ENCODE results near the gene KCNH4.

The KCNH4 gene

GRCh38 chr17:42114118-42114517, 66.8 kb downstream of the KCNH4 start:
- Mint-ChIP-seq H3K4me1 (ENCODE audit: low read depth) (peaks cover 27% of the 10 kb centered on the region), H3K9me3 (no peaks in the 10 kb centered on the region), H3K4me3 (no peak overlapping the region), H3K27ac (peak overlapping the region; percentile 76), H3K27me3 (ENCODE audit: low read depth) (no peaks in the 10 kb centered on the region), H3K36me3 (ENCODE audit: low read depth) (peaks cover 25% of the 10 kb centered on the region)

GRCh38 chr17:42113293-42114069, 67.5 kb downstream of the KCNH4 start:
- H3K36me3 Mint-ChIP-seq (ENCODE audit: low read depth): peaks cover 27% of the 10 kb centered on the region
- H3K9me3 Mint-ChIP-seq: no peaks in the 10 kb centered on the region
- no peak overlapping the region for H3K4me3 Mint-ChIP-seq
- peaks cover 30% of the 10 kb centered on the region for H3K4me1 Mint-ChIP-seq (ENCODE audit: low read depth)
- H3K27ac Mint-ChIP-seq: peak overlapping the region; percentile 94
- H3K27me3 Mint-ChIP-seq (ENCODE audit: low read depth): no peaks in the 10 kb centered on the region

GRCh38 chr17:42112552-42113176, 68.3 kb downstream of the KCNH4 start, which contains the start of gene DHX58:
DHX58 (minus strand) TSS chr17:42112714; CDS start chr17:42111892, 822 bp downstream.
- Mint-ChIP-seq H3K4me1 (ENCODE audit: low read depth) (peaks cover 37% of the 10 kb centered on the region), H3K27me3 (ENCODE audit: low read depth) (no peaks in the 10 kb centered on the region), H3K36me3 (ENCODE audit: low read depth) (peaks cover 34% of the 10 kb centered on the region)

GRCh38 chr17:42111871-42112551, 68.9 kb downstream of the KCNH4 start:
- H3K27me3 Mint-ChIP-seq (ENCODE audit: low read depth): no peaks in the 10 kb centered on the region
- peaks cover 32% of the 10 kb centered on the region for H3K36me3 Mint-ChIP-seq (ENCODE audit: low read depth)
- H3K4me3 Mint-ChIP-seq: peak overlapping the region; percentile 87
- H3K4me1 Mint-ChIP-seq (ENCODE audit: low read depth): peaks cover 36% of the 10 kb centered on the region
- peak overlapping the region; percentile 94 for H3K27ac Mint-ChIP-seq
- no peaks in the 10 kb centered on the region for H3K9me3 Mint-ChIP-seq

More at GRCh38 chr17:42112552-42113176, 68.3 kb downstream of the KCNH4 start, which contains the start of gene DHX58:
- peak within 1 kb of the TSS; percentile 94 for H3K27ac Mint-ChIP-seq
- no peaks in the 10 kb centered on the region for H3K9me3 Mint-ChIP-seq
- H3K4me3 Mint-ChIP-seq: peak within 1 kb of the TSS; percentile 87

GRCh38 chr17:42111265-42111636, 69.7 kb downstream of the KCNH4 start:
- Mint-ChIP-seq H3K4me1 (ENCODE audit: low read depth) (peaks cover 31% of the 10 kb centered on the region), H3K4me3 (peak overlapping the region; percentile 87)

GRCh38 chr17:42110301-42111264, 70.4 kb downstream of the KCNH4 start:
- H3K27me3 Mint-ChIP-seq (ENCODE audit: low read depth): no peaks in the 10 kb centered on the region
- H3K4me1 Mint-ChIP-seq (ENCODE audit: low read depth): peaks cover 30% of the 10 kb centered on the region
- H3K27ac Mint-ChIP-seq: peak overlapping the region; percentile 94
- no peaks in the 10 kb centered on the region for H3K9me3 Mint-ChIP-seq
- peak overlapping the region; percentile 87 for H3K4me3 Mint-ChIP-seq
- H3K36me3 Mint-ChIP-seq (ENCODE audit: low read depth): peaks cover 35% of the 10 kb centered on the region

More at GRCh38 chr17:42111265-42111636, 69.7 kb downstream of the KCNH4 start:
- Mint-ChIP-seq H3K27ac (peak overlapping the region; percentile 94), H3K27me3 (ENCODE audit: low read depth) (no peaks in the 10 kb centered on the region), H3K36me3 (ENCODE audit: low read depth) (peaks cover 32% of the 10 kb centered on the region), H3K9me3 (no peaks in the 10 kb centered on the region)

- Mint-ChIP-seq H3K27me3 (ENCODE audit: low read depth) (no peaks in the 10 kb centered on the region), H3K4me3 (no peak overlapping the region), H3K9me3 (no peaks in the 10 kb centered on the region), H3K4me1 (ENCODE audit: low read depth) (peaks cover 30% of the 10 kb centered on the region), H3K36me3 (ENCODE audit: low read depth) (peaks cover 41% of the 10 kb centered on the region), H3K27ac (peak overlapping the region; percentile 52)
These were observed 71.9 kb downstream of the KCNH4 start for GRCh38 chr17:42109086-42109485.

GRCh38 chr17:42107597-42108576, 73.1 kb downstream of the KCNH4 start:
- peaks cover 29% of the 10 kb centered on the region for H3K4me1 Mint-ChIP-seq (ENCODE audit: low read depth)
- peaks cover 46% of the 10 kb centered on the region for H3K36me3 Mint-ChIP-seq (ENCODE audit: low read depth)
- no peaks in the 10 kb centered on the region for H3K9me3 Mint-ChIP-seq
- H3K27ac Mint-ChIP-seq: peak overlapping the region; percentile 52
- H3K27me3 Mint-ChIP-seq (ENCODE audit: low read depth): no peaks in the 10 kb centered on the region
- peak overlapping the region; percentile 25 for H3K4me3 Mint-ChIP-seq

- H3K36me3 Mint-ChIP-seq (ENCODE audit: low read depth): peaks cover 50% of the 10 kb centered on the region
- H3K4me1 Mint-ChIP-seq (ENCODE audit: low read depth): peaks cover 29% of the 10 kb centered on the region
- H3K9me3 Mint-ChIP-seq: no peaks in the 10 kb centered on the region
- no peak overlapping the region for H3K27ac Mint-ChIP-seq
- no peak overlapping the region for H3K4me3 Mint-ChIP-seq
- no peaks in the 10 kb centered on the region for H3K27me3 Mint-ChIP-seq (ENCODE audit: low read depth)
These were observed 73.8 kb downstream of the KCNH4 start for GRCh38 chr17:42107124-42107523.
